Mesendoderm (in vitro differentiated cells): ENCODE measurements around the gene HPGDS.

ENCODE experiments used
- DNase-seq: peaks from one replicate; pipeline ENCODE4 v3.0.0; 2013
- H2AK5ac ChIP-seq: 2 replicates; pipeline ENCODE4 v1.6.1; 2013; ENCODE audit warnings: low read length, inconsistent platforms
- H2BK120ac ChIP-seq: 2 replicates; pipeline ENCODE4 v1.6.1; 2013; ENCODE audit warnings: low read depth, mild to moderate bottlenecking, low read length, moderate library complexity, mixed read lengths
- H2BK15ac ChIP-seq: replicated peaks from 2 replicates; pipeline ENCODE4 v1.6.1; 2013; ENCODE audit warnings: low read depth, mild to moderate bottlenecking, moderate library complexity
- H2BK5ac ChIP-seq: 2 replicates; pipeline ENCODE4 v1.6.1; 2013; ENCODE audit warnings: low read length, inconsistent platforms
- H3K18ac ChIP-seq: 2 replicates; pipeline ENCODE4 v1.6.1; 2013; ENCODE audit warnings: mild to moderate bottlenecking, low read length, mixed read lengths
- H3K23ac ChIP-seq: one replicate; pipeline ENCODE4 v1.6.1; 2013; ENCODE audit warnings: low read length
- H3K27ac ChIP-seq: 2 replicates; pipeline ENCODE4 v1.5.1; 2013; ENCODE audit warnings: low read depth, mild to moderate bottlenecking, inconsistent platforms, low read length, moderate library complexity
- H3K27me3 ChIP-seq: 2 replicates; pipeline ENCODE4 v1.6.1; 2013; ENCODE audit warnings: low read length, control low read depth, mild to moderate bottlenecking, inconsistent platforms; ENCODE audit not compliant: insufficient read depth, poor library complexity
- H3K36me3 ChIP-seq: 2 replicates; pipeline ENCODE4 v1.6.1; 2013; ENCODE audit warnings: low read length, inconsistent platforms; ENCODE audit not compliant: control insufficient read depth, insufficient read depth
- H3K4ac ChIP-seq: one replicate; pipeline ENCODE4 v1.6.1; 2013; ENCODE audit warnings: low read depth, mild to moderate bottlenecking, low read length, moderate library complexity
- H3K4me1 ChIP-seq: 2 replicates; pipeline ENCODE4 v1.6.1; 2013; ENCODE audit warnings: low read depth, low read length, inconsistent platforms; ENCODE audit not compliant: control insufficient read depth
- H3K4me2 ChIP-seq: 2 replicates; pipeline ENCODE4 v1.6.1; 2013; ENCODE audit warnings: low read length
- H3K4me3 ChIP-seq: 2 replicates; pipeline ENCODE4 v1.5.1; 2013; ENCODE audit warnings: mild to moderate bottlenecking, low read length
- H3K56ac ChIP-seq: one replicate; pipeline ENCODE4 v1.6.1; 2013; ENCODE audit warnings: low read length
- H3K79me1 ChIP-seq: 2 replicates; pipeline ENCODE4 v1.6.1; 2013; ENCODE audit warnings: low read length, inconsistent platforms
- H3K79me2 ChIP-seq: 2 replicates; pipeline ENCODE4 v1.6.1; 2013; ENCODE audit warnings: mild to moderate bottlenecking, low read length; ENCODE audit not compliant: control insufficient read depth, insufficient read depth
- H3K9ac ChIP-seq: 2 replicates; pipeline ENCODE4 v1.6.1; 2013; ENCODE audit warnings: low read length, inconsistent platforms
- H4K5ac ChIP-seq: one replicate; pipeline ENCODE4 v1.6.1; 2013; ENCODE audit warnings: low read length
- H4K8ac ChIP-seq: one replicate; pipeline ENCODE4 v1.6.1; 2013; ENCODE audit warnings: low read depth, mild to moderate bottlenecking, control low read depth, low read length, moderate library complexity
- WGBS: extraction: QIAGEN DNeasy Blood & Tissue Kit; methylation state at CpG from one replicate; pipeline ENCODE4 v1.1.7; 2013; ENCODE audit warnings: low lambda C conversion rate, missing lambda C conversion rate; ENCODE audit not compliant: insufficient coverage; ENCODE audit errors: extremely low coverage; 5-methylcytosine and 5-hydroxymethylcytosine counted together

HPGDS gene

DNA sequence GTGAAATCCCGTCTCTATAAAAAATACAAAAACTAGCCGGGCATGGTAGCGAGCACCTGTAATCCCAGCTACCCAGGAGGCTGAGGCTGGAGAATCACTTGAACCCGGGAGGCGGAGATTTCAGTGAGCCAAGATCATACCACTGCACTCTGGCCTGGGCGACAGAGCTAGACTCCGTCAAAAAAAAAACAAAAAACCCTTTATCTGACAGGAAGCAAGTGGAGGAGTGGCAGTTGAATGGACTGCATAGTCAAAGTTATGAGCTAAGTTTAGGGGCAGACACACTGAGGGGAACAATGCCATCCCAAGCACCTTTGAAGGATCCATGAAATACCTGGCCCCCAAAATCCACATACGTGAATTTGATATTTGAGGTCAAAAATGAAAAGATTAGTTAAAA, 7.5 kb upstream of the HPGDS start:
- Histone ChIP-seq H3K79me2 (no peaks in the 10 kb centered on the region), H4K8ac (no peak overlapping the region), H2BK120ac (no peak overlapping the region), H3K4me3 (no peak overlapping the region), H3K9ac (no peak overlapping the region), H4K5ac (no peak overlapping the region), H3K4me2 (no peak overlapping the region), H2AK5ac (no peak overlapping the region), H2BK5ac (no peak overlapping the region), H3K4me1 (no peaks in the 10 kb centered on the region), H3K56ac (no peak overlapping the region), H3K18ac (no peak overlapping the region), H3K36me3 (no peaks in the 10 kb centered on the region), H3K4ac (no peak overlapping the region), H3K79me1 (no peaks in the 10 kb centered on the region), H3K27ac (no peak overlapping the region), H2BK15ac (no peak overlapping the region), H3K27me3 (no peaks in the 10 kb centered on the region), H3K23ac (no peak overlapping the region)
- no CpG with 5 or more reads among the region's 8 CpGs for WGBS
- DNase-seq = no peak

- H4K8ac ChIP-seq = no peak overlapping the region
- H3K27me3 ChIP-seq = no peaks in the 10 kb centered on the region
- no peak overlapping the region for H2AK5ac ChIP-seq
- no peak overlapping the region for H3K23ac ChIP-seq
- no peaks in the 10 kb centered on the region for H3K79me2 ChIP-seq
- H3K4me3 ChIP-seq = no peak overlapping the region
- H4K5ac ChIP-seq = no peak overlapping the region
- no peak overlapping the region for H2BK5ac ChIP-seq
- no peak overlapping the region for H3K4me2 ChIP-seq
- H2BK120ac ChIP-seq = no peak overlapping the region
- no peak overlapping the region for H3K27ac ChIP-seq
- no peaks in the 10 kb centered on the region for H3K36me3 ChIP-seq
- WGBS = no CpG with 5 or more reads among the region's 1 CpG
- no peak overlapping the region for H3K56ac ChIP-seq
- no peak overlapping the region for H3K9ac ChIP-seq
- no peaks in the 10 kb centered on the region for H3K4me1 ChIP-seq
- DNase-seq = no peak
- no peak overlapping the region for H3K4ac ChIP-seq
- no peak overlapping the region for H2BK15ac ChIP-seq
- no peak overlapping the region for H3K18ac ChIP-seq
- no peaks in the 10 kb centered on the region for H3K79me1 ChIP-seq
Observed at GRCh38 chr4:94349193-94349592, 6.6 kb upstream of the HPGDS start.

- Histone ChIP-seq H3K27me3 (no peaks in the 10 kb centered on the region), H3K79me2 (no peaks in the 10 kb centered on the region), H3K18ac (no peak overlapping the region), H3K4ac (no peak overlapping the region), H2AK5ac (no peak overlapping the region), H3K36me3 (no peaks in the 10 kb centered on the region), H4K5ac (no peak overlapping the region), H4K8ac (no peak overlapping the region), H2BK5ac (no peak overlapping the region), H3K4me1 (no peaks in the 10 kb centered on the region), H3K9ac (no peak overlapping the region), H3K56ac (no peak overlapping the region), H2BK120ac (no peak overlapping the region), H2BK15ac (no peak overlapping the region), H3K23ac (no peak overlapping the region), H3K27ac (no peak overlapping the region), H3K4me3 (no peak overlapping the region), H3K4me2 (no peak overlapping the region), H3K79me1 (no peaks in the 10 kb centered on the region)
- WGBS = no CpG with 5 or more reads among the region's 3 CpGs
- no peak for DNase-seq
Observed at GRCh38 chr4:94348666-94349065, 6.0 kb upstream of the HPGDS start.

DNA sequence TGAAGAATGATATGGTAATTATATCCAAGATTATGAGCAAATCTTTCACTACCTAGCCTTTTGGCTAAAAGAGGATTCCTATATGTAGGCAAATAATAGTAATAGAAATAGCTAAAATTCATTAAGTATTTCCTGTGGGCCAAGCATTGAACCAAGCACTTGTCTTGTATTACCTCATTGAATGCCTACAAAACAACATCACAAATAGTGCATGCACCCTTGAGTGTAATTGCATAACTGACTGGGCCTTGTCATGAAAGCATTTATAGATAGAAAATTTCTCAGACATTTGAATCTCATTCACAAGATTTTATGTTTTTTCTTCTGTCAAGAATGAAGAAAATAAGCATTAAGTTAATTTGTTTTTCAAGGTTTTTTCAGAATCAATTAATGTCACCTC, 3.9 kb upstream of the HPGDS start:
- Histone ChIP-seq H3K27me3 (no peaks in the 10 kb centered on the region), H3K4ac (no peak overlapping the region), H3K27ac (no peak overlapping the region), H2BK5ac (no peak overlapping the region), H2BK120ac (no peak overlapping the region), H4K5ac (no peak overlapping the region), H3K18ac (no peak overlapping the region), H3K9ac (no peak overlapping the region), H3K56ac (no peak overlapping the region), H3K4me2 (no peak overlapping the region), H2BK15ac (no peak overlapping the region), H3K79me1 (no peaks in the 10 kb centered on the region), H3K79me2 (no peaks in the 10 kb centered on the region), H3K4me1 (no peaks in the 10 kb centered on the region), H3K23ac (no peak overlapping the region), H2AK5ac (no peak overlapping the region), H3K4me3 (no peak overlapping the region), H3K36me3 (no peaks in the 10 kb centered on the region), H4K8ac (no peak overlapping the region)
- no peak for DNase-seq

DNA sequence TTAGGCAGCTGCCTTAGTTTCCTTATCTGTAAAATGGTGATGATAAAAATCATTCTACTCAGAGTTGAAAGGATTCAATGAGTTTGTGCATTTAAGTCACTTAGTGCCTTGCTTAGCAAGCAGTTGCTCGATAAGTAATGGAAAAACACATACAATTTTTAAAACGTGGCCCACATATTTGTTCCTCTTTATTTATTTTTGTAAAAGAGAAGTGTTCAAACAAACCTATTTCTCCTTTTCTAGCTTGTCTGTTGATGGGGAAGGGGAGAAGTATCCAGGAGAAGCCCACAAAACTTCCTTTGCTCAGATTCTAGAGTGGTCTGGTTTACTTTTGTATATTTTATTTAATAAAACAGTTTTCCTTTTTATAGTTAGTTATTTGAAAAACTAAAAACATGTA, 3.3 kb upstream of the HPGDS start:
- Histone ChIP-seq H2AK5ac (no peak overlapping the region), H4K8ac (no peak overlapping the region), H3K27me3 (no peaks in the 10 kb centered on the region), H3K9ac (no peak overlapping the region), H3K18ac (no peak overlapping the region), H3K79me1 (no peaks in the 10 kb centered on the region), H3K56ac (no peak overlapping the region), H2BK5ac (no peak overlapping the region), H3K4me1 (no peaks in the 10 kb centered on the region), H3K79me2 (no peaks in the 10 kb centered on the region), H2BK120ac (no peak overlapping the region), H4K5ac (no peak overlapping the region), H3K36me3 (no peaks in the 10 kb centered on the region), H2BK15ac (no peak overlapping the region), H3K4me2 (no peak overlapping the region), H3K4ac (no peak overlapping the region), H3K23ac (no peak overlapping the region), H3K27ac (no peak overlapping the region), H3K4me3 (no peak overlapping the region)
- WGBS = no CpG with 5 or more reads among the region's 2 CpGs
- no peak for DNase-seq

DNA sequence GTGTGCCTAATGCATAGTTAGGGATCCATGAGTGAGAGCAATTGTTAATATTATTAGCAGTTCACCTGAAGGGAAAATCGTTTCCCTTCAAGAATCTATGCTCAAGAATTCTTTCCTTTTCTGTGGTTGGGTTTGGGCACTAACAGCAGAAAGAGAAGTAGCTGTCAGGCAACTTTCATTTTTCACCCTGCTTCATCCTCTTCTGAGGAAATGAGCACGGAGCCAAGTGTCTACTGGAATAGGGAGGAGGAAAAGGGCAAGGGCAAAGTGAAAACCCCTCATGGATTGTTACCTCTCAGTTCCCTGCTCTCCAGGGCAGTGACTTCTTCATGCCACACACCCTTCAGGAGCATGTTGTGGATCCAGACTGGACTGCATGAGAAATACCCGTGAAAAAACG, 2.6 kb upstream of the HPGDS start:
- Histone ChIP-seq H3K27ac (no peak overlapping the region), H2BK5ac (no peak overlapping the region), H2AK5ac (no peak overlapping the region), H3K27me3 (no peaks in the 10 kb centered on the region), H3K36me3 (no peaks in the 10 kb centered on the region), H4K8ac (no peak overlapping the region), H2BK120ac (no peak overlapping the region), H3K4me3 (no peak overlapping the region), H3K79me1 (no peaks in the 10 kb centered on the region), H3K79me2 (no peaks in the 10 kb centered on the region), H2BK15ac (no peak overlapping the region), H3K9ac (no peak overlapping the region), H4K5ac (no peak overlapping the region), H3K18ac (no peak overlapping the region), H3K56ac (no peak overlapping the region), H3K4me2 (no peak overlapping the region), H3K4me1 (no peaks in the 10 kb centered on the region), H3K4ac (no peak overlapping the region), H3K23ac (no peak overlapping the region)
- WGBS = no CpG with 5 or more reads among the region's 4 CpGs
- DNase-seq = no peak
